ENCODE data around the gene CSNK1D.

DNA sequence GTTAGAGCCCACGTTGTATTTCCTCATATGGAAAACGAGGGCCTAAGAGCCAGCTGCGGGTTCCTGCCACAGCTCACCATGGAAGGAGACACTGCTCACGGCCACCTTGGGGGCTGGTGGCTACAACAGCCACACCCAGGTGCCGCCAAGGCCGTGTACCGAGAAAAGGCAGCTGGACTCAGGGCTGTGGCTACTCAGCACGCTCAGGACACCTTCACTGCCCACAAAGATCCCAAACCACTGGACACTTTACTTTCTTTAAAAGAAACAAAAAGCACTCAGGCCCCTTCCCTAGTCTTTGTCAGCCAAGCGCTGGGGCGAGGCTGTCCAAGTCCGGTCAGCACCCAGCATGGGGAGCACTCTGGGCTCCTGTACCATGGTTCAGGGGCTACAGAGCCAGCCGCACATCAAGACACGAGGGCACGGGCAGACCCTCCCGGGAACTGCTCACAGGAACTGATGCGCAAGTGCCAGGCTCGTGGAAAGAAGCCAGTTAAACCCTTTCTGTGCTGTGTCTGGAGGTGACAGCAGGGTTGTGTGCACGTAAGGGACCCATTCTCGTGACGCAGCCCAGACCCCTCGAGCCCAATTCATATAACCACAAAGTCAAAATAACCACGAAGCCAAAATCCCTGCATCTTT is 26.2 kb downstream of the CSNK1D start:
- TF ChIP-seq, protein P1, sequence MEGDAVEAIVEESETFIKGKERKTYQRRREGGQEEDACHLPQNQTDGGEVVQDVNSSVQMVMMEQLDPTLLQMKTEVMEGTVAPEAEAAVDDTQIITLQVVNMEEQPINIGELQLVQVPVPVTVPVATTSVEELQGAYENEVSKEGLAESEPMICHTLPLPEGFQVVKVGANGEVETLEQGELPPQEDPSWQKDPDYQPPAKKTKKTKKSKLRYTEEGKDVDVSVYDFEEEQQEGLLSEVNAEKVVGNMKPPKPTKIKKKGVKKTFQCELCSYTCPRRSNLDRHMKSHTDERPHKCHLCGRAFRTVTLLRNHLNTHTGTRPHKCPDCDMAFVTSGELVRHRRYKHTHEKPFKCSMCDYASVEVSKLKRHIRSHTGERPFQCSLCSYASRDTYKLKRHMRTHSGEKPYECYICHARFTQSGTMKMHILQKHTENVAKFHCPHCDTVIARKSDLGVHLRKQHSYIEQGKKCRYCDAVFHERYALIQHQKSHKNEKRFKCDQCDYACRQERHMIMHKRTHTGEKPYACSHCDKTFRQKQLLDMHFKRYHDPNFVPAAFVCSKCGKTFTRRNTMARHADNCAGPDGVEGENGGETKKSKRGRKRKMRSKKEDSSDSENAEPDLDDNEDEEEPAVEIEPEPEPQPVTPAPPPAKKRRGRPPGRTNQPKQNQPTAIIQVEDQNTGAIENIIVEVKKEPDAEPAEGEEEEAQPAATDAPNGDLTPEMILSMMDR (conservative IDR thresholded peaks at IDR 0.05; ENCODE audit: low read length): no peak
- no peak for TF ChIP-seq EZH2phosphoT487 (IDR thresholded peaks at IDR 0.05; ENCODE audit: borderline replicate concordance)
